ENCODE measurements around the gene NDUFA8. TPM values are rescaled to one million over a fixed set of nuclear protein-coding genes. Genes with fewer than 3 reads are reported as not detected.

Gene NDUFA8
- total and polyA plus RNA-seq, 3 experiments from 2014 or later, result 50.7 to 74.4 (median 54.6) TPM

DNA sequence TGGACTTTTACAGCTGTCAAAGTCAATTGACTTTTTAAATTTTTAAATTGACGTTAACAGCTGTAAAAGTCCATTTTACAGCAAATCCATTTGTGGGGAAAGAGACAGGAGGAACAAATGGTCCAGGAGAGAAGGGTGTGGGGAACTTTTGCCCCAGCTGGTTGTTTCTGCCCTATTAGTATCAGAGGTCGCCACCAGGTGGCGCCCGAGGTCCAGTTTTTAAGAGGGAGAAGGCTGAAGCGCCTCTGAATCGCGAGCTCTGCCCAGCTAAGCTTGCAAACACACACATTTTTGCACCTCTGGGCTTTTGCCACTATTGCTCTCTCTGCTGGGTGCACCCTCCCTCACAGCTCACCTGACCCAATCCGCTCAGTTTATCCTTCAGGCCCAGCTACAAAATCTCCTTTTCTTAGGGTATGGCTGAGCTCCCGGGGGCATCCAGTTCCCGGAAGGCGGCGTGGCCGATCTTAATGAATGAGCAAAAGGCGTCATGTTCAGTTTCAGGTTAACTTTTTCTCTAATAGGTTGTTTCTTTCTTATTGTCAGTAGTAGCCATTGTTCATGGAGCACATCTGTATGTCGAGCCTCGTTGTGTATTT is 60.2 kb downstream of the NDUFA8 start:
- Histone ChIP-seq H3K9me3 (ENCODE audit: low read length) (no peaks in the 10 kb centered on the region), H3K27me3 (ENCODE audit: insufficient read depth, low read length, poor library complexity, severe bottlenecking) (no peaks in the 10 kb centered on the region), H3K27ac (ENCODE audit: low read depth, low read length) (no peak overlapping the region), H3K4me3 (ENCODE audit: low read length) (no peak overlapping the region), H3K4me1 (ENCODE audit: insufficient read depth, low read length) (peaks cover 13% of the 10 kb centered on the region), H3K36me3 (ENCODE audit: insufficient read depth, low read length) (no peaks in the 10 kb centered on the region)
- Mint-ChIP-seq H3K36me3 (peaks cover 0 to 7% (median 0%) of the 10 kb centered on the region in 3 donors), H3K4me1 (peaks cover 13 to 17% (median 16%) of the 10 kb centered on the region in 3 donors), H3K9me3 (peaks cover 2 to 8% (median 4%) of the 10 kb centered on the region in 5 donors), H3K4me3 (peak overlapping the region in 5 of 7 donors; percentile 25 to 61 (median 41)), H3K27ac (peak overlapping the region in 1 of 8 donors; percentile 24), H3K27me3 (peaks cover 2 to 6% of the 10 kb centered on the region in 2 donors)
- ChIA-PET CTCF (interaction anchor here (0.7 to 6.7 kb wide), 26 partner anchors 9 to 736 kb away, joined by 3 to 96 read pairs (median 5); partner anchors contain the start of genes MRRF and RBM18), POLR2A (no interaction called here)
- peak; percentile 61 to 85 (median 72) for DNase-seq

DNA sequence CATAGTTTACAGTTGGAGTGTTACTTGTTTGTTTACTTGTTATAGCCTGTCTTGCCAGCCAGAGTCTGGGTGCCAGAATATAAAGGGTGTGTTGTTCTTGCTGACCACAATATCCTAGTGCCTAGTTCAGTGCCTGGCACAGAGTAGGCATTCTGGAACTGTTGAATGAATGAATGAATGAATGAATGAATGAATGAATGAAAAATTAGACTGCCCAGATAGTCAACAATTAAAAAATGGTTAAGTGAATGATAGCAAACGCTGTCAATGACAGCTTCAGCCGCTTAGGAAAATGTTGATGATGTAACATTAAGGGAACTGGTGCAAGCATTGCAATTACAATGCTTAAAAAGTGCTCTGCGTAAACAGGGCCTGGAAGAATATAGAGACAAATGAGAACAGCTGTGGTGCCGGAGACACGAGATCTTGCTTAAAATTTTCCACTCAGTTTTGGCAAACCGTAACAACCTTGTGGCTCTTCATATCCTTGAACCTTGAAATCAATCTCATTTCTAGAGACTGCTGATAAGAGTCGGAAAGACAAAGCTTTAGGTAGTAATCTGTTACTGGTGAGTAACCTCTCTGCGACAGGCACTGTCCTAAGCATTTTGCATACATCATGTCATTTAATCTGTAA is 61.8 kb downstream of the NDUFA8 start:
- CTCF ChIA-PET, result interaction anchor here (1.1 to 6.7 kb wide), 12 partner anchors 9 to 712 kb away, joined by 3 to 96 read pairs (median 5); no protein-coding TSS in a partner anchor
- H3K4me3 Mint-ChIP-seq, result no peak overlapping the region
- H3K9me3 Mint-ChIP-seq, result no peaks in the 10 kb centered on the region
- Histone ChIP-seq H3K27me3 (ENCODE audit: insufficient read depth, low read length, poor library complexity, severe bottlenecking) (no peaks in the 10 kb centered on the region), H3K9me3 (ENCODE audit: low read length) (no peaks in the 10 kb centered on the region), H3K4me3 (ENCODE audit: low read length) (no peak overlapping the region), H3K36me3 (ENCODE audit: insufficient read depth, low read length) (no peaks in the 10 kb centered on the region), H3K4me1 (ENCODE audit: insufficient read depth, low read length) (peaks cover 20% of the 10 kb centered on the region), H3K27ac (ENCODE audit: low read depth, low read length) (no peak overlapping the region)
- H3K36me3 Mint-ChIP-seq, result peaks cover 0 to 2% (median 0%) of the 10 kb centered on the region in 3 donors
- H3K4me1 Mint-ChIP-seq, result peaks cover 16 to 25% (median 21%) of the 10 kb centered on the region in 3 donors
- POLR2A ChIA-PET, result no interaction called here
- no peak for DNase-seq
- H3K27ac Mint-ChIP-seq, result no peak overlapping the region
- H3K27me3 Mint-ChIP-seq, result peaks cover 0 to 6% of the 10 kb centered on the region in 2 donors

DNA sequence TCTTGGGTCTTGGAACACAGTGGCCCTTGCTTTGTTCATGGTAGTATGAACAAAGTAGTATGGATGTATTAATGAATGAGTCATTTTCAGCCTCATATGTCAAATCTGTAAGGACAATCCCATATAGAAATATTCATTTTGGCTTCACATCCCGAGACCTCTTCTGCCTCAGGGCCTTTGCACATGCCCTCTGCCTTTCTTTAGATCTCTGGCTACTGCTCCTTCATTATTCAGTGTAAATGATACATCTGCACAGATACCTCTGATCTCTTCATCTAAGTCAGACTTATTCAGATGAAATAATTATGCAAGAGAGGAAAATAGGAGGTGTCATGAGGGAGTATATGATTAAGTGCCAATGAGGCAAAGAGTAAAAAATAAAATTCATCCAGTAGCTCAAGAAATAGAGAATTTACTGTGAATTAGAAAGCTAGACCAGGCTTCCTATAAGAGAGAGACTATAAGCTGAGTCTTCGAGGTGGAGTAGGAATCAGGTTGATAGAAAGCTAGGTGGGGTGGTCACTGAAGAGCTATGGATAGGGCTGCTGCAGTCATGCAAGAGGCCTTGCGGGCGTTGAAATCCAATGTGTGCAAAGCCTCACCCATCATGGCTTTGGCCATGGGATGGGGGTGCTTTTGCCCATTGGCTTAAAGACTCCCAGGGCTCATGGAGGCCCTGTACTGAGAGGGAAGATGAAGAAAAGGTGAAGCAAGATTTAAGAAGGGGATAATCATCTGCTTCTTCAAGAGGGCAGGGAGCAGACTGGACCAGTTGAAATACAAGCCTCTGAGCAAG is 62.8 kb downstream of the NDUFA8 start:
- Histone ChIP-seq H3K27me3 (ENCODE audit: insufficient read depth, low read length, poor library complexity, severe bottlenecking) (no peaks in the 10 kb centered on the region), H3K27ac (ENCODE audit: low read depth, low read length) (no peak overlapping the region), H3K36me3 (ENCODE audit: insufficient read depth, low read length) (no peaks in the 10 kb centered on the region), H3K4me1 (ENCODE audit: insufficient read depth, low read length) (peaks cover 27% of the 10 kb centered on the region), H3K4me3 (ENCODE audit: low read length) (no peak overlapping the region), H3K9me3 (ENCODE audit: low read length) (no peaks in the 10 kb centered on the region)
- no peaks in the 10 kb centered on the region for H3K9me3 Mint-ChIP-seq
- no peak for DNase-seq
- H3K4me1 Mint-ChIP-seq, result peaks cover 21 to 31% (median 28%) of the 10 kb centered on the region in 3 donors
- H3K27ac Mint-ChIP-seq, result no peak overlapping the region
- peak overlapping the region in 2 of 7 donors; percentile 7 to 46 for H3K4me3 Mint-ChIP-seq
- H3K36me3 Mint-ChIP-seq, result peaks cover 0 to 5% (median 0%) of the 10 kb centered on the region in 3 donors
- ChIA-PET POLR2A (no interaction called here), CTCF (interaction anchor here (1.7 to 6.7 kb wide), 3 partner anchors 10 to 255 kb away, joined by 4 to 96 read pairs (median 71); no protein-coding TSS in a partner anchor)
- H3K27me3 Mint-ChIP-seq, result peaks cover 0 to 6% of the 10 kb centered on the region in 2 donors

DNA sequence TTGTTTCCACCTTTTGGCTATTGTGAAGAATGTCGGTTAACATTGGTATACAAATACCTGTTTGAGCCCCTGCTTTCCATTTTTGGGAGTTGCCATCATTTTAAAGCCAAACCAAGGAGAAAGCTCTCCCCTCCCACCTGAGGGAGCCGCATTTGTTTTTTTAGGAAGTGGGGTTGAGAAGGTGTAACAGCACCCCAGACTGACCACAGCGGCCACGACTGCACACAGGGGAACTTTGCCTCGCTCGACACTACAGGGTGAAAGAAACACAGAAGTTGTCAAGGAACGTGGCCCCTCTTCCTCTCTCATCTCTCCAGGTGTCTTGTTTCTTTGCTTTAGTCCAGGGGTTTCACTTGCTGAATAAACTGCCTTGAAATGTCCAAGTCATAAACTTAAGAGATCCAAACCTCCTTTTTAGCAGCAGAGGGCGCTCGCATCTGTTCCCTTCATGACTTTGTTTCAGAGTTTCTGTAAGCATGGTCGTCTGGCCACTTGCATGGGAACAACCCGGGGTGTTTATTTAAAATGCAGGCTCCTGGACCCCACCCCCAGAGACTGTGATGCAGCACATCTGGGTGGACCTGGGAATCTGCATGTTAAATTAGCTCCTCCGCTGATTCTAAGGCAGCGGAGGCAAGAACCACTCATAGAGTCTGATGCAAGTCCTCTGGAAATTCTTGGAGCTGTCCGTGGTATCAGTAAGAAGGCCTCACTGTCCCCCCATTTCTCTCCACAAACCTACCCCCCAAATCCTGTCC is 64.4 kb downstream of the NDUFA8 start:
- no peak overlapping the region for H3K4me3 ChIP-seq (ENCODE audit: low read length)
- peak overlapping the region; percentile 14 to 81 (median 63) for H3K4me3 Mint-ChIP-seq
- DNase-seq, result peak; percentile 17 to 55 (median 28)
- H3K36me3 ChIP-seq (ENCODE audit: insufficient read depth, low read length), result no peaks in the 10 kb centered on the region
- ChIA-PET POLR2A (no interaction called here), CTCF (interaction anchor here (0.6 to 6.7 kb wide), 5 partner anchors 16 to 715 kb away, joined by 3 to 96 read pairs (median 5); no protein-coding TSS in a partner anchor)
- H3K27me3 ChIP-seq (ENCODE audit: insufficient read depth, low read length, poor library complexity, severe bottlenecking), result no peaks in the 10 kb centered on the region
- peaks cover 0 to 6% (median 4%) of the 10 kb centered on the region in 3 donors for H3K36me3 Mint-ChIP-seq
- peaks cover 0 to 6% of the 10 kb centered on the region in 2 donors for H3K27me3 Mint-ChIP-seq
- H3K27ac ChIP-seq (ENCODE audit: low read depth, low read length), result no peak overlapping the region
- H3K9me3 Mint-ChIP-seq, result no peaks in the 10 kb centered on the region
- H3K4me1 ChIP-seq (ENCODE audit: insufficient read depth, low read length), result peaks cover 41% of the 10 kb centered on the region
- H3K9me3 ChIP-seq (ENCODE audit: low read length), result no peaks in the 10 kb centered on the region
- H3K4me1 Mint-ChIP-seq, result peaks cover 34 to 48% (median 44%) of the 10 kb centered on the region in 3 donors
- H3K27ac Mint-ChIP-seq, result peak overlapping the region in 2 of 8 donors; percentile 16 to 58

Other genes with a start within 250 kb of the NDUFA8 start
- gene TTLL11, start 66.5 kb downstream of the NDUFA8 start, total RNA-seq, result 1 to 10 TPM; 4.0 to 4.5 TPM
- gene TTLL11, start 66.5 kb downstream of the NDUFA8 start, polyA plus RNA-seq, result 6.2 TPM
- gene MORN5, start 129 bp upstream of the NDUFA8 start, total RNA-seq, result not detected
- not detected for gene MORN5, start 129 bp upstream of the NDUFA8 start, polyA plus RNA-seq
- gene LHX6, start 69.2 kb upstream of the NDUFA8 start, total RNA-seq, result not detected
- not detected for gene LHX6, start 69.2 kb upstream of the NDUFA8 start, polyA plus RNA-seq
- gene RBM18, start 105.1 kb upstream of the NDUFA8 start, total RNA-seq, result 10 to 100 TPM; 36.6 to 37.4 TPM
- gene RBM18, start 105.1 kb upstream of the NDUFA8 start, polyA plus RNA-seq, result 26.2 TPM
- gene MRRF, start 105.1 kb upstream of the NDUFA8 start, total RNA-seq, result 10 to 100 TPM; 74.6 to 75.9 TPM
- 18.9 TPM for gene MRRF, start 105.1 kb upstream of the NDUFA8 start, polyA plus RNA-seq
- gene PTGS1, start 211.2 kb upstream of the NDUFA8 start, total RNA-seq, result under 1 TPM; 0.27 to 0.44 TPM
- not detected for gene PTGS1, start 211.2 kb upstream of the NDUFA8 start, polyA plus RNA-seq